Neural cell (in vitro differentiated cells): ENCODE measurements around the gene CAMSAP3.

ENCODE experiments used
- CTCF ChIP-seq: fragments of 450-650 bp; IDR thresholded peaks from 2 replicates; pipeline ENCODE4 v1.5.1; 2014; ENCODE audit warnings: antibody characterized with exemption, mild to moderate bottlenecking, moderate library complexity; ENCODE audit not compliant: poor library complexity, severe bottlenecking
- EP300 ChIP-seq: fragments of 450-650 bp; conservative IDR thresholded peaks from 2 replicates; pipeline ENCODE4 v1.6.1; 2014; ENCODE audit warnings: antibody characterized with exemption, mild to moderate bottlenecking, moderate library complexity; ENCODE audit not compliant: poor library complexity, severe bottlenecking
- EZH2 ChIP-seq: fragments of 200-600, 300-800 bp; shearing (Covaris generic), sonication (generic); IDR thresholded peaks from 2 replicates; pipeline ENCODE4 v1.6.1; 2014; ENCODE audit warnings: antibody characterized with exemption, low read length, borderline replicate concordance, mild to moderate bottlenecking; ENCODE audit not compliant: insufficient read depth, poor library complexity, severe bottlenecking

GRCh38 chr19:7640803-7641202 lies 45.1 kb downstream of the CAMSAP3 start:
- TF ChIP-seq CTCF (no peak), EZH2 (no peak), EP300 (no peak)
